ENCODE results near the gene FMR1.

DNA sequence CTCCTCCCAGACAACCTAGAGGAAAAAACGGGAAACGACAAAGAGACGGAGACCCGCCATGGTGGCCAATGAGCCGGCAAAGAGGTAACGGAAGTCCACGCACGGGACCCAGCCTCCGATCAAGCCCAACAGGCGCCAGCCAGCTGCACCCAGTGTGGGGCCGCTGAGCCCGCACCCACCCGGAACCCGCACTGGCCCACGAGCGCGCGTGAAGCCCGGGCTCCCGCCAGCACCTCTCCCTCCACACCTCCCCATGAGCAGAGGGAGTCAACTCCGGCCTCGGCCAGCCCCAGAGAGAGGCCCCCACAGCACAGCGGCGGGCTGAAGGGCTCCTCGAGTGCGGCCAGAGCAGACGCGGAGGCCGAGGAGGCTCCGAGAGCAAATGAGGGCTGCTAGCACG is 14.6 kb upstream of the FMR1 start:
- TF ChIP-seq ZC3H10 (CRISPR knock-in tag; IDR thresholded peaks at IDR 0.05) = no peak
- no peak for TF ChIP-seq BACH2 (CRISPR knock-in tag; IDR thresholded peaks at IDR 0.05; ENCODE audit: borderline replicate concordance)

Measured in SK-N-SH treated with all-trans-retinoic acid at 6 μM for 48 hours (cell line).